Hepatocyte (in vitro differentiated cells): ENCODE measurements around the gene PHOSPHO2.

Experiments
- EZH2 ChIP-seq: fragments of 200-600 bp; sonication (generic); IDR thresholded peaks from 2 replicates; pipeline ENCODE4 v1.6.1; 2016; ENCODE audit warnings: antibody characterized with exemption, mild to moderate bottlenecking, borderline replicate concordance
- TF ChIP-seq, protein P1 (sequence below): fragments of 200-600 bp; sonication (generic); IDR thresholded peaks from 2 replicates; pipeline ENCODE4 v1.5.1; 2016; ENCODE audit warnings: antibody characterized with exemption, mild to moderate bottlenecking; ENCODE audit not compliant: poor library complexity

DNA sequence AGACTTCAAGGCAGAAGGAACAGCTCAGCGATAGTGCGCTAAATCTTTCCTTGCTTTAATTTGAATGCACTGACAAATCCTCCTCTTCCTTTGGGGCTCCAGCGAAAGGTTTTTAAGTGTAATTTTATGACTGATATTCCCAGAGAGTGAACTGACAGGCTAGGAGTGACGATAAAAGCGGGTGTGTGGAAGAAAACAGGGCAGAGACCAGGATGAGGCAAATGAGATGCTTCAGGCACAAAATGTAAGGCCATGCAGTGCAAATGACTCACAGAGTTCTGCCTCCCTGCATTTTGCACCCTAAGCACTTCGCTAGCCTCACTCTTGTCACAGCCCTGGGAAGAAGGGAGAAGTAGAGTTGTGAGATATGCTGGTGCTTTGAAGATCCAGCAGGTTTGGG is 54.0 kb downstream of the PHOSPHO2 start:
- TF ChIP-seq, protein P1, sequence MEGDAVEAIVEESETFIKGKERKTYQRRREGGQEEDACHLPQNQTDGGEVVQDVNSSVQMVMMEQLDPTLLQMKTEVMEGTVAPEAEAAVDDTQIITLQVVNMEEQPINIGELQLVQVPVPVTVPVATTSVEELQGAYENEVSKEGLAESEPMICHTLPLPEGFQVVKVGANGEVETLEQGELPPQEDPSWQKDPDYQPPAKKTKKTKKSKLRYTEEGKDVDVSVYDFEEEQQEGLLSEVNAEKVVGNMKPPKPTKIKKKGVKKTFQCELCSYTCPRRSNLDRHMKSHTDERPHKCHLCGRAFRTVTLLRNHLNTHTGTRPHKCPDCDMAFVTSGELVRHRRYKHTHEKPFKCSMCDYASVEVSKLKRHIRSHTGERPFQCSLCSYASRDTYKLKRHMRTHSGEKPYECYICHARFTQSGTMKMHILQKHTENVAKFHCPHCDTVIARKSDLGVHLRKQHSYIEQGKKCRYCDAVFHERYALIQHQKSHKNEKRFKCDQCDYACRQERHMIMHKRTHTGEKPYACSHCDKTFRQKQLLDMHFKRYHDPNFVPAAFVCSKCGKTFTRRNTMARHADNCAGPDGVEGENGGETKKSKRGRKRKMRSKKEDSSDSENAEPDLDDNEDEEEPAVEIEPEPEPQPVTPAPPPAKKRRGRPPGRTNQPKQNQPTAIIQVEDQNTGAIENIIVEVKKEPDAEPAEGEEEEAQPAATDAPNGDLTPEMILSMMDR, result no peak
- no peak for TF ChIP-seq EZH2
